Measurements from ENCODE around the gene HAPLN3.

HAPLN3 gene

DNA sequence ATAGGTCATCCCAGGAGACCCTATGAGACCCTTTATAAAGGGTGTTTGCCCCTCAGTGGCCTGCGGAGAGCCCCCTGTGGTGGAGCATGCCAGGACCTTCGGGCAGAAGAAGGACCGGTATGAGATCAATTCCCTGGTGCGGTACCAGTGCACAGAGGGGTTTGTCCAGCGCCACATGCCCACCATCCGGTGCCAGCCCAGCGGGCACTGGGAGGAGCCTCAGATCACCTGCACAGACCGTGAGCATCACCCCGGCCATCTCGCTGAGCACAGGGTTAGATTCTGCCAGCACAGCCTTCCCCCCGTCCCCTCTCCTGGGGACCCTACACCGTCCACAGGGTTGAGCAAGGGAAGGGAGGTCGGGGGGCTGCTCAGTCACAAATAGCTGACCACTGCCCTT is 21.6 kb downstream of the HAPLN3 start:
- no peak for TF ChIP-seq CTCF (conservative IDR thresholded peaks at IDR 0.05; ENCODE audit: low read depth, low read length)
- DNase-seq (ENCODE audit: low read depth) = no peak
- H3K4me3 ChIP-seq (ENCODE audit: low read length) = no peak overlapping the region

DNA sequence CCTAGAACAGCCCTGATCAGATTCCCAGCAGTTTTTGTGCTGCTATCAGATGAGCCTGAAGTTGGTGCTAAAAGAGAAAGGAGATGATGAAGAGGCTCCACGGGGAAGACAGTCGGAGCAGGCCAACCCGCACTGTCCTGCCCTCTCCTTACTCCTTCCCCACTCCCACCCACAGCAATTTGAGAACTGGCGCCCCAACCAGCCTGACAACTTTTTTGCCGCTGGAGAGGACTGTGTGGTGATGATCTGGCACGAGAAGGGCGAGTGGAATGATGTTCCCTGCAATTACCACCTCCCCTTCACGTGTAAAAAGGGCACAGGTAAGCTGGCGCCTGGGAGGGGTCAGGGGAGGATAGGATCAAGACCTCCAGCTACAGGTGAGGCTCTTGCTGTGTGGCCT is 22.6 kb downstream of the HAPLN3 start:
- no peak overlapping the region for H3K4me3 ChIP-seq (ENCODE audit: low read length)
- DNase-seq (ENCODE audit: low read depth) = no peak
- TF ChIP-seq CTCF (conservative IDR thresholded peaks at IDR 0.05; ENCODE audit: low read depth, low read length) = no peak

GRCh38 chr15:88872106-88872505 is 23.2 kb downstream of the HAPLN3 start:
- no peak for TF ChIP-seq CTCF (conservative IDR thresholded peaks at IDR 0.05; ENCODE audit: low read depth, low read length)
- no peak for DNase-seq (ENCODE audit: low read depth)
- H3K4me3 ChIP-seq (ENCODE audit: low read length) = no peak overlapping the region

DNA sequence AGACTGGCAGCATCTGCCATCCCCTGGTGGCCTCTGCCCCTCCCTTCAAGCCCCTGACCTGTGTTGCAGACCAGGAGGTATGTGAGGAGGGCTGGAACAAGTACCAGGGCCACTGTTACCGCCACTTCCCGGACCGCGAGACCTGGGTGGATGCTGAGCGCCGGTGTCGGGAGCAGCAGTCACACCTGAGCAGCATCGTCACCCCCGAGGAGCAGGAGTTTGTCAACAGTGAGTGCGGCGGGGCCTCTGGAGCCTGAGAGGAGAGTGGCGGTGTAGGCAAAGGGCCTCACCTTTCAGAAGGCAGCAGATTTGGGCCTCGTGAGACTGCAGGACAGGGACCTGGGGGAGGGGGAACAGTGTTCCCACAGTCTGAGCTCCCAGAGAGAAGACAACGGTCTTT is 24.0 kb downstream of the HAPLN3 start:
- DNase-seq (ENCODE audit: low read depth) = no peak
- TF ChIP-seq CTCF (conservative IDR thresholded peaks at IDR 0.05; ENCODE audit: low read depth, low read length) = no peak
- no peak overlapping the region for H3K4me3 ChIP-seq (ENCODE audit: low read length)

DNA sequence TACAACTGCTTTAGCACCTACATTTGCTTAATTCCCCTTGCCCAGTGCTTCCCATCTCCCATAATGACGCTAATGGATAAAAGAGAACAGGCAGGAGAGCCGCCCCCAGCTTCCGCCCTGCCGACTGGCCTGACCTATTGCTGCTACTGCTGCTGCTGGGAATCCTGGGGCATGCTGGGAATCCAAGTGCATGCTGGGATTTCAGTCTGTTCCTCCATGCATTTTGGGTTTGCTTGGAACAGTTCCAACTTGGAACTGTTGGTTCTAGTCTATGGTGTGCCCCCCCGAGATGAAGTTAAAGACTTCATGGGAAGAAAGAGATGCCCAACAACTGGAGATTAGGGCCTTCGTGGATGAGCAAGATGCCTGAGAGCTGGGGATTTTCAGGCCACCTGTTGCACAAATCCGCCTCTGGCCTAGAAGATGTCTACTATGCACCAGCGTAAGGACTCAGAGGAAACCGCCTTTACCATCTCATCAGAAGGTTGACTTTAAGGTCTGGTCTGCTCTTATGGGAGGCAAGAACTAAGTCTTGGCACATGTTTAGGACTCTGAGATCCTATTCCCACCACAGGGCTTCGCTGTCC is 29.0 kb downstream of the HAPLN3 start:
- DNase-seq (ENCODE audit: low read depth) = no peak
- no peak for TF ChIP-seq CTCF (conservative IDR thresholded peaks at IDR 0.05; ENCODE audit: low read depth, low read length)
- no peak overlapping the region for H3K4me3 ChIP-seq (ENCODE audit: low read length)

- no peak for DNase-seq (ENCODE audit: low read depth)
- TF ChIP-seq CTCF (conservative IDR thresholded peaks at IDR 0.05; ENCODE audit: low read depth, low read length) = no peak
- no peak overlapping the region for H3K4me3 ChIP-seq (ENCODE audit: low read length)
Measured at GRCh38 chr15:88865498-88866099, 29.7 kb downstream of the HAPLN3 start.

DNA sequence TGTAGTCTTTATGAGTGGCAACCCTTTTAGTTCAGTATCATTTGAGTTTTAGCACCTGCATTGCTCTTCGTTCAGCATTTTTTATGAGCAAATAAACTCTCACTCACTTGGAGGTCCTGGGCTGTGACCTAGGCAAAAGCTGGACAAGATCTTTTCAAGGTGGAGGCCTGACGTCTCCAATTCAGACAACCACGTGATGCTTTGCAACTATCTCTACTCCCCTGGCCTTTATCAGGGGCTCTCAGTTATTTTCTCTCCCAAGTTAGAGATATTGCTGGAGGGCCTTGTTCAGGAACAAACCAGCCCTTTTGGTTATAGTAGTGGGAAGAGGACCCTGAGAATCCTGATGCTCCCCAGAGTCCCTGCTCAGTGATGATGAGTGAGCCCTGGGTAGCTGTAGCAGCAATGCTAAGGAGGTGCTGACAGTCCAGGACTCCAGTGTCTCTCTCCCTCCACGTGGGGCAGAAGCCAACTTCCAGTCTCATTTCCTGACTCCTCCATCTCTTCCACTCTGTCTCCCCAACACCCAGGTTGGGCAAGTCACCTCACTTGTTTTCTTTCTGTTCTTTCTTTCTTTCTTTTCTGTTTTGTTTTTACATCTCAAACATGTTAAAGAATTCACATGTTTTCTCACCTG is 30.4 kb downstream of the HAPLN3 start:
- TF ChIP-seq CTCF (conservative IDR thresholded peaks at IDR 0.05; ENCODE audit: low read depth, low read length) = no peak
- DNase-seq (ENCODE audit: low read depth) = no peak
- H3K4me3 ChIP-seq (ENCODE audit: low read length) = no peak overlapping the region

Data from retinal pigment epithelial cell (primary cell).